ENCODE data around the gene PRKCB.
"Not testable (repeated sequence)": the region's sequence is repeated elsewhere in the genome, so short reads cannot be mapped to it uniquely, and the experiment has no call there.

Gene PRKCB

DNA sequence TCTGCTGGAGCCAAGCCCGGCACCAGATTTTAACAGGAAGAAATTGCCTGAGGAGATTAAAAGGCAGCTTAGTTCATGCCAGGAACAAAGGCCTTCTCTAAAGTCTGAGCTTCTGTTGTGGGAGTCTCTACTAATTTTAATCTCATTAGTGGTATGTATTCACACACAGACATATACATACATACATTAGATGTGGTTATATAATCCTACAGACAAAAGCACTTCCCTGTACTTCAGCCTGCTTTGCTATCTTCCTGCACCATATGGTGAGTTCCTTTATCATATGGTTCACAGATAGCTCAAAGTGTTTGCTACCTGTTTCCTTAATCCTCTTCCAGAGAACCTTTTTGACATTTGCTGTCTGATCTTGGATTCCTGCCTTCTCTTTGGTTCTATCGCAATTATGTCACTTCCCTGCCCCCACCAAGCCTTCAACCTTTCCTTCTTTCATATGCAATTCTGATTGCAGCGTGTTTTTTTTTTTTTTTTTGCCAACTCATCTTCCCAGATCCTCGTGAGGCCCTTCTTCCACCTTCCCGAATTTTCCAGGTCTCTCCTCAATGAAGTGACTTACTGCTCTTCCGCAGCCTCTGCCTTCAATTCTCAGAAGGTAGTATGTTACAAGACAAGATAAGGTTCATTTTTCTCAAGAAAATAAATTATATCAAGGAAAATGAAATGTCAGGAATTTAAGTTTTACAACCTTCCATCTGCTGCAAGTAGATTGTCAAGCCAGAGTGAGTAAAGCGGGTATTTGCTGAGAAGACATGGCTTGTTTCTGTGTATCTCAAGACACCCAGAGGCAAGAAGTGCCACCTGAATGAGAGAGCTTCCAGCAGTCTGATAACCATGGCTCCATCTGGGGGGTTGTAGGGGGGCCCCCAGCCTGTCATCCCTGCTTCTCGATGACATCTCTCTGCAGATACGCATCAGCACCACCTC, 300.1 kb downstream of the PRKCB start:
- no peak for DNase-seq (ENCODE audit: low spot score)

DNA sequence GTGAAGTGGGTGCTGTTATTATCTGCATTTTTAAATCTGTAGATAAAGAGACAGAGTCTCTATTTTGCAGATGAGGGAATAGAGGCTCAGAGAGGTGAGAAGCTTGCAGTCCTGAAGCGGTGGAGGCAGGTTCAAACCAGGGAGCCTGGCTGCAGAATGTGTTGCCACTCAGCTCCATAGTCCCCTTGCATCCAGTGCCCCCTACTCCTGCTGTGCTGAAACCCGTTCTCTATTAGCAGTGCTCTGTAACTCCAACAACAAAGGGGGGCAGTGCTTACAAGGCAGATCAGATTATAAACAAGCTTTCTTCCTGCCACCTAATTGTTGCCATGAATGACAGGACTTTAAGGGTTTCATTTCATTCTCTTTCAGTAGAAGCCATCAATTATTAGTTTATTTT, 302.2 kb downstream of the PRKCB start:
- no peak for DNase-seq (ENCODE audit: low spot score)

DNA sequence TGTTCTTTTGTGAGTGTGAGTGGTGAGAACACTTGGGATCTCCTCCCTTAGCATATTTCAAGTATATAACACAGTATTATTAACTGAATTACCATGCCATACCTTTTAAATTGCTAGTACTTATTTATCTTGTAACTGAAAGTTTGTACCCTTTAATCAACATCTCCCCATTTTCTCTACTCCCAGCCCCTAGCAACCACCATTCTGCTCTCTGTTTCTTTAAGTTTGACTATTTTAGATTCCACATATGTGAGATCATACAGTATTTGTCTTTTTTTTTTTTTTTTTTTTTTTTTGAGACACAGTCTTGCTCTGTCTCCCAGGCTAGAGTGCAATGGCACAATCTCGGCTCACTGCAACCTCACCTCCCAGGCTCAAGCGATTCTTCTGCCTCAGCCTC, 302.8 kb downstream of the PRKCB start:
- no peak for DNase-seq (ENCODE audit: low spot score)

DNA sequence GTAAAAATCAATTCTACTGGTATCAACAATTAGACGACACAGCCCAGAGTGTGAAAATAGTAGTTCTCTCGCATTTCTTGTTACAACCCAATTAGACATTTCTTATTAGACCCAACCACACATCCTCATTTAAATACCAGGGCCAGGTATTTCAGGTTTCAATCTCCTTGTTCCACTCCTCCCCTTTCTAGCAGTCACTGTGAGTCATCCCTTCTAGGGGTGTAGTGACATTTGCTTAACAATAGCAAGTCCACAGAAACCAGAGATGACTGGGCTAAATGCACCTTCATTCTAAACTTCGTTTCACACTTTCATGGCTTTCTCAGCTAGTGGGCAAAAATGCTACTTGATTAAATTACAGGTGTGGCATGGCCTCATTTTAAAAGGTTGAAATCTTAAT, 303.5 kb downstream of the PRKCB start:
- no peak for DNase-seq (ENCODE audit: low spot score)

DNA sequence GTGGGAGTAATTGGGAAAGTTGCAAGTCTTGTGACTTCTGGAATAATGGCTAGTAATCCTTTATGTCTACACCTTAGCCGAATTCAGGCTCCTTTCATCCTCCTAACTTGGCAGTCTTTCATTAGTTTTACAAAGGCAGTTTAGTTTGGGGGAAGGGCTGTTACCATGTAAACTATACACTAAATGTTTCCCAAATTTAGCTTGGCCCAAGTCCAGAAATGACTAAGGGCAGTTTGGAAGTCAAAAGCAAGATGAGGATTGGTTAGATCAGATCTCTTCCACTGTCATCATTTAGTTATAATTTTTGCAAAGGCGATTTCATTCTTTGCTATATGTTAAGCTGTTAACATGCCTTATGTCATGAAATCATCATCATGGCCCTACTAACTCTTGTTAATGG, 304.9 kb downstream of the PRKCB start:
- DNase-seq (ENCODE audit: low spot score): no peak

DNA sequence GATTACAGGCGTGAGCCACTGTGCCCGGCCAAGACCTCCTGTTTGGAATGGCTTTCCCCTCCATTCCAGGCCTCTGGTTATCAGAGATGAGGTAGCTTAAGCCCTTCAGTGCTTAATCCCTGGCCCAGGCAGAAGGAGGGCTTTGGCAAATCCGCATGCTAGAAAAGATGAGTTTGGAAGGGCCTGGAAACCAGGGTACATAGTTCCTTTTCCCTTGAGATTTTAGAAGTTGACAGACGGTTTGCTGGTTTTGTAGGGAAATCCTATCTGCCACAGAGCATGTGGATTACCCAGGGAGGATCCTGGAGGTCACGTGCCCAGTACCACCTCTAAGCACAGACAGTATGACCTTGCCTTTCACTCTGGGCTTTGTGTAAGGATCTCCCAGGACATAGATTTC, 305.7 kb downstream of the PRKCB start:
- no peak for DNase-seq (ENCODE audit: low spot score)

DNA sequence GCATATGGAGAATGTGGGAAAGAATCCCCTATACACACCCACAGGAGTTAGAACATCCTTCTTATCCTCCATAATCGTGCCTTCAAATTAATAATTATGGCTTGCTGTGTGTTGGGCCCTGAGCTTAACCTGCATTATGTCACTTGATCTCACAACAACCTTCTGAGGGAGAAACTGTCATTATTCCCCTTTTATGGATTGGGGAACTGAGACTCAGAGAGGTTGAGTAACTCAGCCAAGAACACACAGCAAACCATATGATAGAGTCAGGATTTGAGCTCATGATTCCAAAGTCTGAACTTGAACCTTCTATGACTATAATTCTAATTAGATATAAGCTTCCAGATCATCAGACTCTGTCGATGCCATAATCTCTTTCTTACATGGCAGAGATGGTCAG, 306.1 kb downstream of the PRKCB start:
- no peak for DNase-seq (ENCODE audit: low spot score)

DNA sequence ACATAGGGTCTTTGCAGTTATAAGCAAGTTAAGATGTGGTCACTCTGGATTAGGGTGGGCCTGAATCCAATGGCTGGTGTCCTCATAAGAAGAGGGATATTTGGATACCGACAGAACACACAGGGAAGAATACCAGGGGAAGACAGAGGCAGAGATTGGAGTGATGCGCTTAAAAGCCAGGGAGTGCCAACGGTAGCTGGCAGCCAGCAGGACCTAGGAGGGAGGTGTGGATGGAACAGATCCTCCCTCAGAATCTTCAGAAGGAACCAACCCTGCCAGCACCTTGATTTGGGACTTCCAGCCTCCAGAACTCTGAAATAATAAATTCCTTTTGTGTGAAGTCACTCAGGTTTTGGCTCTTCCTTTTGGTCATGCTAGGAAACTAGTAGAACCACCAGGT, 310.1 kb downstream of the PRKCB start:
- DNase-seq (ENCODE audit: low spot score): no peak

DNA sequence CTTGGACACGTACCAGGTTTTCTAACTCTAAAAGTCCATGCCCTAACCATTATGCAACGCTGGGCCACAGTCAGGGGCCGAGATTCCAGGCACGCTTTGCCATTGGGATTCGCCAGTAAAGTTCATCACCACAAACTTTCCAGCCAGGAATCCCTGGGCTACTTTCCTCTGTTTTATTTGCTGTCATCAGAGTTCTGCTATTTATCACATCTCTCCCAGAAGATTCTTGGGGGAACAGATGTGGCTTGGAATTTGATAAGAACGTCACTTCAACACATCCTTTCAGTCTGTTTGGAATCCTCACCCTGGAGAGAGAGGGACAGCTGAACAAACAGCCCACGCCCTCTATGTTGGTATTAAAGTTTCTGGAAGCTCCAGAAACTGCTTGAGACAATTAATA, 310.7 kb downstream of the PRKCB start:
- DNase-seq (ENCODE audit: low spot score): no peak

DNA sequence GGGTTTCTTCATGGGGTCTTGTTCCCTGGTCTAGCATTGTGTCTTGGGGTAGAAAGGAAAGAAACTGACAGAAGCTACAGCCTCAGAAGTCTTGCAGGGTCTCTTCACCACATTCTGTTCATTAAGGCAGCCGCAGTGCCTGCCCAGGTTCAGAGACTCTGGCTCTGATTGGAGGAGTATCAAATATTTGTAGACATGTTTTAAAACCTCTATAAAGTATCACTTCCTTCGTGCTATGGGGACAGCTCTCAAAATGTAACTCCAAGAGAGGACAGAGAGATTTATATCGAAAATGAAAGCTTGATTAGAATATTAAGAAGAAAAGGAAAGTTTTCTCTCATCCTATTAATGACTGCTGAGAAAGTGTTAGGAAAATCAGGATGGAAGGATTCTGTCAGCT, 313.3 kb downstream of the PRKCB start:
- DNase-seq (ENCODE audit: low spot score): no peak

DNA sequence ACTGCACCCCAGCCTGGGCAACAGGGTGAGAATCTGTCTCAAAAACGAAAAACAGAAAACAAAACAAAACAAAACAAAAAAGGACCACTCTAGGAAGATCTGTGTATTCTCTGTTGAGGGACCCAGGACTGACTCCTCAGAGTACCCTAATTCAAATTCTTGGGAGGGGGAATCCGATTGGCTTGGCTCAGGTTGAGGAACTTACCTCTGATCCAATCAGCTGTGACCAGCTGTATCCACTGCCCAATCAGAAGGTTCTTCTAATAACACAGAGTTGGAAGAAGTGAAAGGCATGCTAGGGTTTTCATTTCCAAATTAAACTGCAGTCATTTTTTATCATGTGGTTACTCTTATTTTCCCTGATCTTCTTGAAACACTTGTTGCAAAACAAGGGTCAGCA, 314.5 kb downstream of the PRKCB start:
- DNase-seq (ENCODE audit: low spot score): no peak

DNA sequence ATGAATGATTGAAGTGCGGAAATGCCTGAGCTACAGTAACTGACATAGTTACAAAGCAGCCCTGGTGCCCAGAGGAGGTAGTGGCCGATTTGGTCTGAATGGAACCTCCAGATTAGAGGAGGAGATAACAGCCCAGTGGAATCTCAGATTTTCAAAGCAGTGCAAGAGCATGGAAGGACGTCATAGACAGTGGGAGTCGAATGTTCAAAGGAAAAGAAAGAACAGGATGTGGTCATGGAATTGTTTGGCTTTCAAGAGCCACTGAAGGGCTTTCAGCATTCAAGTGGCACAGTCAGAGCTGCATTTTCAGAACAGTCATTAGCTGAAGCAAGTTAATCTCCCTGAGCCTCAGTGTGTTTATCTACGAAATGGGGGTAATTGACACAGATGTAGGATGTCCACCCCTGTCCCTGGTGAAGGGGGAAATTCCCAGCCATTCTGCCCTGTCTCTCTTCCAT, 315.7 kb downstream of the PRKCB start:
- DNase-seq (ENCODE audit: low spot score): no peak

DNA sequence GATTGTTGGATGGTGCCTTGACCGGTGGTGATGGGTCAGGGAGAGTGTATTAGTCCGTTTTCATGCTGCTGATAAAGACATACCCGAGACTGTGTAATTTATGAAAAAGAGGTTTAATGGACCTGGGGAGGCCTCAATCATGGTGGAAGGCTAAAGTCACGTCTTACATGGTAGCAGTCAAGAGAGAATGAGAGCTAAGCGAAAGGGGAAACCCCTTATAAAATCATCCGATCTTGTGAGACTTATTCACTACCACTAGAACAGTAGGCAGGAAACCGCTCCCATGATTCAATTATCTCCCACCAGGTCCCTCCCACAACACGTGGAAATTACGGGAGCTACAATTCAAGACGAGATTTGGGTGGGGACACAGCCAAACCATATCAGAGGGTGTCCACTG, 316.3 kb downstream of the PRKCB start:
- DNase-seq (ENCODE audit: low spot score): not testable (repeated sequence)

DNA sequence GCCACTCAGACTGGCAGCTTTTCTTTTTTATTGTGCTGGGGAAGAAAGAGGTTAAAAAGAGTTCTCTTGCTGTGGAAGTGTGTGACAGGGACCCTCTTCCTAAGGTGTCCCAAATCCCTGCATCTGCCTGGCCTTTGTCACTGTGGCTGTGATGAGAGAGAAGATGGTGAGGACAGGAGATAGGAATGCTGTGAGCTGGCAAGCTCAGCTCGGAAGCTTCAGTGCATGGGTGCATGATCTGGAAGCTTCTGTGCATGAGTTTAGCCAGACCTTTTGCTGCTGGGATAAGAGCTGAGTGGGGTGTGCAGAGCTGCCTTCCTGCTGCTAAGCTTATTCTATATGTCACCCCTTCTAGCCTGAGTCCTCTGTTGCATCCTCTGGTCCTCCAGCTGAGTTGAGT, 317.0 kb downstream of the PRKCB start:
- DNase-seq (ENCODE audit: low spot score): no peak

DNA sequence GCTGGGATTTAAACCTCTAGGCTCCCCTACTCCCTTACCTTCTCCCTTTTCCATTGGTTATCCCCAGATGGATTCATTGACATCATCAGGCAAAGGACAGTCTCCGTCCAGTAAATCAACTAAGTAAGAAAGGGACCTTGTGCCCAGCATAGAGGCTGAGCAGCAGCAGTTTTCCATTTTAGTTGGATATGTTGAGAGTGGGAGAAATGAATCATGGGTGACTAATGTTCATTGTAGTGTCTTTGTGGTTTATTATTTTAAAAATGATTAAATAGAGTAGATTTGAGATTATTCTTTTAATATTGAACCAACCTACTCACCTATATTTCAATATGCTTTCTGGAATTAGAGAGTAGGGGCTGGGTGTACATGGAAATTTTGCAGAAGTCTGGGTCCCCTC, 321.0 kb downstream of the PRKCB start:
- DNase-seq (ENCODE audit: low spot score): no peak

DNA sequence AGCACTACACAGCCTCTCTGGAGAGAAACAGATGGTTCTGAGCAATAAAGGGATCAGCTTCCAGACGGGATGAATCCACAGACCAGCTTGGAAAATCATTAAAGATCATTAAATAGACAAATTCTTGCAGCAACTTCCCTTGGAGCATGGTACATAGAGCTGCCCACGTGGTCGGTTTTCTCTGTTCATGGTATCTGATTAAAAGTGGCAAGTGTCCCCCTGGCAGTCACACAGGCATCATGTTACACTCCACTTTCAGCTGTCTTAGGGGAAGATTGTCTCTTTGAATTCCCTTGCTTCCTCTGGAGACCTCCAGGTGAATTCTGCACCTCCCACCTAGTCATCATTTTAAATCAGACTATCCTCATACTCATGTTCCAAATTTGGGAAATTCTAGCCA, 328.2 kb downstream of the PRKCB start:
- DNase-seq (ENCODE audit: low spot score): no peak

DNA sequence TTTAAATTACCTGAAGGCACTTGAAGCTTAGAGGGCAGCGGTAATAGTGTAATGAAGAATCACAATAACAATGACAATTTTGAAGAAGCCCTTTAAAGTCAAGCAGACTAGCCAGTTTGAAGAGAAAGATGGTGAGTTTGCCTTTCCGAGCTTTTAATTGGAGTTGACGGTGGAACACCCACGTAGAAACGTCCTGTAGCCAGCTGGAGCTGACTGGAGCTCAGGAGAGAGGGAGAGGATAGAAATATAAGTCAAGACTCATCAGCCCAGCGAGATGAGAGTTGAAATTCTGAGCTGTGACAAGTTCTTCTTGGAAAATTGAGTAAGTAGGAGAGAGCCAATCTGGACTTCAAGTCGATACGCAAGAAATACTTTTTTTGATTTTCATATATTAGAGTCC, 328.6 kb downstream of the PRKCB start:
- DNase-seq (ENCODE audit: low spot score): no peak

DNA sequence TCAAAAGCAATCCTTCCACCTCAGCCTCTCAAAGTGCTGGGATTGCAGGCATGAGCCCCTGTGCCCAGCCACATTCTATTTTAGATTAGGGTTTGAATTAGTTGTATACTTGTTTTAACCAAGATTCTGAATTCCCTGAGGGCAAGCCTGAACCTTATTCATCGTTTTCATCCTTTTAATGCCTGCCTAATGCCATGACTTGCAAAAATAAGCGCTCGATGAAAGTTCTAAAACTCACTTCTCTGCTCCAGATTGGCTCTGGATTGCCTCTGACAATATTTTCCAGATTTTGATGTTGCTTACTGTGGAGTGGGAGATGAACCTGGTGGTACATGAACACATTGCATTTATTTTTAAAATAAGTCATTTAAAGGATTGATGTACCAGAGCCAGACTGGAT, 329.5 kb downstream of the PRKCB start:
- no peak for DNase-seq (ENCODE audit: low spot score)

DNA sequence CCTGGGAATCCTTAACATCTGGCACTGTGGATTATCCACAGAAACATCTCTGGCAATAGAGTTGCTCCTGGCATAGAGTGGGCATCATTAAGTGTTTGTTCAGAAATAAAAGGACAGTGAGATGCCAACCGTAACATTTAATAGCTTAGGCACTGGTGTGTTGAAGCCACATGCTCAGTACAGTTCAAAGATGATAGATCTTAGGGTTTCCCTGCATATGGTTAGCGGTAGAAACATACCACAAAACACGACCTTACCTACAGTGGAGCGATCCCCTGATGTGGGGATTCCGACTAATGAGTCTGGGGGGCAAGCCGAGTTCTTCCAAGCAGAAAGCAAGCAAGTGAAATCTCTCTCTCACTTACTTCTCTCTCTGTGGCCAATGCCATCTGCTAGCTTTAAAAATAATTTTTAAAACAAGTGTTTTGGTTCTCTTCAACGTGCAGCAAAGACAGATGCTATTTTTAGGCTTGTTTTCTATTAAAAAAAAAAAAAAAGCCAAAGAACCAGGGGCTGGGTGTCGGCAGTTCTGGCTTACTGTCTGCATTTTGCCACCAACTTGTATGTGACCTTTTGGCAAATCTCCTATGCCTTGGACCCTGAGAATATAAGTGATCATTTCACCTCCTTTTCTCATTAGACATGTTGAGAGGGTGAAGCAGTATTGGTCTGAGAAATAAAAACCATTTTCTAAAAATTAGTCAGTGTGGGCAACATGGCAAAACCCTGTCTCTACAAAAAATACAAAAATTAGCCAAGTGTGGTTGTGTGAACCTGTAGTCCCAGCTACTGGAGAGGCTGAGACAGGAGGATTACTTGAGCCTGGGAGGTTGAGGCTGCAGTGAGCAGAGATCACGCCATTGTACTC, 331.1 kb downstream of the PRKCB start:
- no peak for DNase-seq (ENCODE audit: low spot score)

DNA sequence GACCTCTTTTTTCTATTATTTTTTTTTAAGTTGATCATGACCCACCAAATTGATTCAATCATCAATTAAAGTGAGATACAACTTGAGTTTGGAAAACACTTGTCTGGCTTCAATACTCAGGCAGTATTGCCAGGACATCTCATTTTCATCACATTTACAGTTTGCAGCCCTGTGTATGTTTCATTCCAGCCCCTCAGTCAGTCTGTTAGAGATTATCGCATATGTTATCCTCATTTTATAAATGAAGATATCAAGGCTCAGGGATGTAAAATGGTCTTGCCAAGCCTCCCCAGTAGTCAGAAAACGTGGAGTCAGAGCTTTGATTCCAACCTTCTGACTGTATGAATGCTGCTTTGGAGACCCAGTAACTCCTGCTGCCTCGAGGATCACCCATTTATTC, 333.1 kb downstream of the PRKCB start:
- no peak for DNase-seq (ENCODE audit: low spot score)

DNA sequence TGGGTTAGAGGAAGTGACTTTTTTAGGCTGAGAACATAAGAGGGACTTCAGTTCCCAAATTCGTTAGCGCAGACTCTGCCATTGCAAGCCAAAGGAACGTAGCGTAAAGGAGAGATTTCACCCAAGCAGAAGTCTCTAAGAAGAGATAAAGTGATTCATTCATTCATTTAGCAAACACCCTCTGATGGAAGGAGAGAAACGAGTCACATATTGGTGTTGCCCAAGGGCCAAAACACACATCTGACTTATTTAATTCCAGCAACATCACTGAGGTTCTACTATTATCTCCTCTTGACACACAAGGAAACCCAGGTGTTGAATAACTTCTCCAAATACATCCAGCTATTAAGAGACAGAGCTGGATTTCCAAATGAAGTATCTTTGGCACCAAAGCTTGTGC, 334.6 kb downstream of the PRKCB start:
- DNase-seq (ENCODE audit: low spot score): no peak

DNA sequence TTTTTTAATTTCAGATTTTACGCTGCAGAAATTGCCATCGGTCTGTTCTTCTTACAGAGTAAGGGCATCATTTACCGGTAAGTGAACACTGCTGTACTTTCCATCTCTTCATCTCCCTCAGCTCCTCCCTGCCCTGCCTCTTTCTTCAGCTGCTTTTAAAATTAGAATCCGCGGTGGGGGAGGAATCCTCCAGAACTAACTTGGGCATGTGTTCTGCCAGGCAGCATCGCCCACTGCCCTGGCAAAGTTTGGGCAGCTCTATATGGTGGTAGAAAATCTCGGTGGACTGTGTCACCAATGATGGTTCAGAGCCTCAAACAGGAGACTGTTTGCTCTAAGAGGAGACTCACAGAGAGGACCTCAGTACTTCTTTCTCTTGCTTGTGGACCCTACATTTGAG, 338.7 kb downstream of the PRKCB start:
- no peak for DNase-seq (ENCODE audit: low spot score)

DNA sequence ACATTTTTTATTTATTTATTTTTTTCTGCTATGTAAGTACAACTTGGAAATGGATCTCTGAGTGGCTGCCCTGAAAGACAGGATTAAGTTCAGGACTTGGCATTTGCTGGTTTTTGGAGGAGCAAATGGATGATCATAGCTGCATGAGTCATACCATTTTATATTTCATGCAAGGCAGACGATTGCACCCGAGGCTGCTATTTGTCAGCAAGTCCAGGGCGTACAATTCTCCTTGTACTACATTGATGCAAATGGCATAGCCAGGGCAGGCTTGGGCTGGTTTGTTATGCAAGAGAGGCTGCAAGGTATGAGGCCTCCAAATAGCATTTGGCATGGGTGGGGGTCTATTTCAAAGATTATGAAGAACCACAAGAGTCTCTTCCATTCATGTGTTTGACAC, 339.2 kb downstream of the PRKCB start:
- no peak for DNase-seq (ENCODE audit: low spot score)

All from globus pallidus (tissue), 1 donor.